Stimulated activated CD8-positive, alpha-beta memory T cell treated with anti-CD3 and anti-CD28 coated beads, Interleukin-15, amount 100 ng/mL, for 24 hours (primary cell): ENCODE measurements around the gene TNS1.

ENCODE experiments used
- DNase-seq: peaks from one replicate; pipeline ENCODE4 v3.0.0-alpha.2; 2020; ENCODE audit warnings: low read depth

TNS1 gene

GRCh38 chr2:218015586-218016521 is 13.1 kb upstream of the TNS1 start:
- no peak for DNase-seq

- no peak for DNase-seq
These were observed 12.2 kb upstream of the TNS1 start for GRCh38 chr2:218014706-218015585.

GRCh38 chr2:218013289-218013688 is 10.5 kb upstream of the TNS1 start:
- DNase-seq: no peak

GRCh38 chr2:218012284-218012683 is 9.5 kb upstream of the TNS1 start:
- no peak for DNase-seq

GRCh38 chr2:218011653-218012040 is 8.9 kb upstream of the TNS1 start:
- DNase-seq: no peak

- DNase-seq: no peak
These were observed 8.3 kb upstream of the TNS1 start for GRCh38 chr2:218010984-218011652.

- DNase-seq: no peak
These were observed 7.6 kb upstream of the TNS1 start for GRCh38 chr2:218010140-218010983.

- no peak for DNase-seq
These were observed 7.0 kb upstream of the TNS1 start for GRCh38 chr2:218009765-218010139.

GRCh38 chr2:218009231-218009630 is 6.4 kb upstream of the TNS1 start:
- no peak for DNase-seq

- DNase-seq: no peak
These were observed 5.6 kb upstream of the TNS1 start for GRCh38 chr2:218008060-218009040.

- DNase-seq: no peak
These were observed 3.9 kb upstream of the TNS1 start for GRCh38 chr2:218006741-218007140.

GRCh38 chr2:218005486-218005885 is 2.7 kb upstream of the TNS1 start:
- no peak for DNase-seq

GRCh38 chr2:218005028-218005427 is 2.2 kb upstream of the TNS1 start:
- DNase-seq: no peak

- DNase-seq: no peak
These were observed 1.2 kb upstream of the TNS1 start for GRCh38 chr2:218003981-218004419.

- no peak for DNase-seq
These were observed 618 bp upstream of the TNS1 start for GRCh38 chr2:218003281-218003944.

- no peak for DNase-seq
These were observed 501 bp downstream of the TNS1 start for GRCh38 chr2:218002143-218002844.

- no peak for DNase-seq
These were observed 1.2 kb downstream of the TNS1 start for GRCh38 chr2:218001629-218002028.

- DNase-seq: no peak
These were observed 2.7 kb downstream of the TNS1 start for GRCh38 chr2:218000136-218000535.

GRCh38 chr2:217999595-217999959 is 3.2 kb downstream of the TNS1 start:
- DNase-seq: no peak
